ENCODE data around the gene MSMP. TPM values are rescaled to one million over a fixed set of nuclear protein-coding genes. Genes with fewer than 3 reads are reported as not detected.

Gene MSMP, protein sequence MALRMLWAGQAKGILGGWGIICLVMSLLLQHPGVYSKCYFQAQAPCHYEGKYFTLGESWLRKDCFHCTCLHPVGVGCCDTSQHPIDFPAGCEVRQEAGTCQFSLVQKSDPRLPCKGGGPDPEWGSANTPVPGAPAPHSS
- 0.62 TPM in 1 of 2 replicates, not detected in the other for total RNA-seq

DNA sequence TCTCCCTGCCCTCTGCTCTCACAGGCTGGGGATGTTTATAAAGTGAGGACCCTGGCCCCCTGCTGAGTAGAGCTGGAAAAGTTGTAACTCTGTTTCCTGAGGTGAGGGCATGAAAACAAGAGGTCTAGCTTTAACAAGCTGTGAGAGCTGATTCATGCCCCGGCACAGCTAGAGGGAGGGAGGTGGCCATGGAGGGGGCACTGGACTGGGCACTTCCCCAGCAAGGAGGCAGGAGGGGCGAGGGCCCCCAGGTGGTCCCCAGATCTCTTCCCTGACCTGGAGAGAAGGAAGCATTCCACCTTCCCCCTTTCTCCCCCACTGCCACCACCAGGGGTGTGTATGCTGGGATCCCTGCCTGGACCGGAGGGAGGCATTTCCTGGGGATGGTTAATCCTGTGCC lies at the start of gene MSMP:
MSMP (minus strand) TSS at position 13 of the 400 bp plus-strand sequence. CDS start 147 bp downstream, outside the sequence.

DNA sequence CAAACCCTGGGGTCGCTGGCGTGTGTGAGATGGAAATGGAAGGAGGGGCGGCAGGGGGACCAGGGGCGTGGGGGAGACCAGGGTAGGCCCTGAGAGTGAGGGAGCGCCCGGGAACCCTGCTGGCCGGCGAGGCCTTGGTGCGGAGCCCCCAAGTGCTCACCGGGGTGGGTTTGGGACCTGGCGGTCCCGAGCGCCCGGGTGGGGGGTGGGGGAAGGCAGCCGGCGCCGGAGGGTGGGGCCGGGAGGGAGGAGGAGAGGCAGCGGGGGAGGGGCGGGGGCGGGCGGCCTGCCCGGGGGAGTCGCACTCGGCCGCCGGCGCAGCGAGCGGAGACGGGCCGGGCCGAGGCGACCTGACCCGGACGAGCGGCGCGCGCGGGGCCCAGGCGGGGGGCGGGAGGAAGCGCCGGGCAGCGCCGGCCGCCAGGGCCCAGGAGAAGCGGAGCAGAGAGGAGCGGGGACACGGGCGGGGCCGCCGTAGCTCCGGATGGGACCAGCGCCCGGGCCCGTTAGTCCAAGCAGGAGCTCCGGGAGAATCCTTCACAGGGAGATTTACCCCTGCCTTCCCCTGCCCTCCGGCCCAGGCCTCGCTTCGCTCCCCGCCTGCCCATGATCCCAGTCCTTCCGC lies 37.3 kb upstream of the MSMP start, which contains the start of gene NPR2:
NPR2 (plus strand) TSS at position 295 of the 625 bp plus-strand sequence. CDS start 818 bp downstream, outside the sequence.

DNA sequence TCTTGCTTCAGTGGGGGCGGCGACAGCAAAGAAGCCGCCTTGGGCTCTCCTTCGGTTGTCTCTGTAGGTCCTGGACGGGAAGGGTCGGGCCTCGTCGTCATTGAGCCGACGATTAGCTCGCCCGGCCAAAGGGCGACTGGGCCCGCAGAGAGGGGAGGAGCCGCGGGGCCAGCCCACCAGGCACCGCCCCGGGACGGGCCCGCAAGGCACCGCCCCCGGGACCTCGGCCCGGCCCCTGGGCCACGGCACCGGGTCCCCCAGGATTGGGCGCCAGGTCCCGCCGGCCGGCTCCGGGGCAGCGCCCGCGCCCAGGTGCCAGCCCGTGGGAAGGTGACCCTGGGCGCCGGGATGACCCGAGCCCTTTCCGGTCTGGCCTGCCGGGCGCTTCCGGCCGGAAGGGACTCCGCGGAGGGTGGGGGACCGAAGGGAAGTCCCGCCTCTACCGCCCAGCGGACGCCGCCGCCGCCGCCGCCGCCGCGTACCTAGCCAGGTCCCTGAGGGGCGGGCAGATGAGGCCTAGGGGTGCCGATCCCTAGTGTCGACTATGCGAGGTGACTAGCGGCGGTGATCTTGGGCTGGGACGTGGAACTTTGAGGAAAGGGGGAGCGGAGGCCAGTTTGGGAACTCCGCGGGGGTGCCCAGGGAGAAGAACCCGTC lies 5.1 kb downstream of the MSMP start, which contains the start of the genes GBA2 and RGP1:
GBA2 (minus strand) TSS at position 371 of the 657 bp plus-strand sequence. CDS start 524 bp downstream, outside the sequence.
RGP1 (plus strand) TSS at position 430 of the 657 bp plus-strand sequence. CDS start 469 bp downstream, outside the sequence.

DNA sequence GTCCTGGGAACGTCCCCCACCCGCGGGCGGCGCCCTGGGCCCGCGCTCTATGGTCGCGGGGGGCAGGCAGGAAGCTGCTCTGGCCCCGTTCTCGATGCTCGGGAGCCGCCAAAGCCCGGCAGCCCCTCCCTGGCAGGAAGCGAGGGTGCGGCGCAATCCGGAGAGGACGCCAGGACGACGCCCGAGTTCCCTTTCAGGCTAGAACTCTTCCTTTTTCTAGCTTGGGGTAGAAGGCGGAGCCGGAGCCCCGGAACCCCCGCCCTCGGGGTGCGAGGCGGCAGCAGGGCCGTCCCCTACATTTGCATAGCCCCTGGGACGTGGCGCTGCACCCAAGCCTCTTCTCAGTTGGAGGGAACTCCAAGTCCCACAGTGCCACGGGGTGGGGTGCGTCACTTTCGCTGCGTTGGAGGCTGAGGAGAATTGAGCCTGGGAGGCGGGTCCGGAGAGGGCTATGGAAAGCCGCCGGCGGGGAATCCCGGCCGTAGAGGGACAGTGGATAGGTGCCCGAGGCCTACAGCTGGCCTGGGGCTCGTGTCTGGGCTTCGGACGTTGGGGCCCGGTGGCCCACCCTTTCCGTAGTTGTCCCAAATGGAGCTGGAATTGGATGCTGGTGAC lies 21.8 kb downstream of the MSMP start, which contains the start of the genes CREB3 and TLN1:
CREB3 (plus strand) TSS at position 482 of the 615 bp plus-strand sequence; CDS start at position 589, 107 bp downstream.
TLN1 (minus strand) TSS at position 11 of the 615 bp plus-strand sequence. CDS start 6,501 bp downstream, outside the sequence.

Other genes starting within 250 kb of the MSMP start
- 10.2 and 13.1 TPM in 2 replicates for gene TESK1, start 149.0 kb downstream of the MSMP start, total RNA-seq
- gene CD72, start 135.9 kb downstream of the MSMP start, total RNA-seq = 0.87 and 1.2 TPM in 2 replicates
- not detected in 2 replicates for gene SIT1, start 103.3 kb downstream of the MSMP start, total RNA-seq
- 11,544 and 12,668 TPM in 2 replicates for gene RMRP, start 96.3 kb downstream of the MSMP start, total RNA-seq
- 23.6 and 24.0 TPM in 2 replicates for gene CCDC107, start 96.0 kb downstream of the MSMP start, total RNA-seq
- gene ARHGEF39, start 89.1 kb downstream of the MSMP start, total RNA-seq = 0.87 and 4.4 TPM in 2 replicates
- gene CA9, start 80.3 kb downstream of the MSMP start, total RNA-seq = 0.44 and 8.6 TPM in 2 replicates
- 1,069 and 1,713 TPM in 2 replicates for gene TPM2, start 64.4 kb downstream of the MSMP start, total RNA-seq
- gene TLN1, start 22.1 kb downstream of the MSMP start, total RNA-seq = 584 and 593 TPM in 2 replicates
- gene CREB3, start 21.6 kb downstream of the MSMP start, total RNA-seq = 84.7 and 90.6 TPM in 2 replicates
- 27.0 and 27.5 TPM in 2 replicates for gene GBA2, start 5.0 kb downstream of the MSMP start, total RNA-seq
- gene RGP1, start 5.0 kb downstream of the MSMP start, total RNA-seq = 11.1 and 12.6 TPM in 2 replicates
- 27.6 and 32.1 TPM in 2 replicates for gene NPR2, start 37.3 kb upstream of the MSMP start, total RNA-seq
- gene SPAG8, start 58.0 kb upstream of the MSMP start, total RNA-seq = 0.75 and 1.3 TPM in 2 replicates
- gene HINT2, start 60.8 kb upstream of the MSMP start, total RNA-seq = 18.6 and 25.8 TPM in 2 replicates
- gene FAM221B, start 74.5 kb upstream of the MSMP start, total RNA-seq = not detected in 2 replicates
- 2.2 and 4.1 TPM in 2 replicates for gene TMEM8B, start 75.0 kb upstream of the MSMP start, total RNA-seq
- gene OR13J1, start 116.1 kb upstream of the MSMP start, total RNA-seq = not detected in 2 replicates
- gene HRCT1, start 151.9 kb upstream of the MSMP start, total RNA-seq = 0.11 and 0.25 TPM in 2 replicates
- gene SPAAR, start 155.2 kb upstream of the MSMP start, total RNA-seq = under 0.01 TPM in 1 of 2 replicates, not detected in the other
- gene OR2S2, start 203.9 kb upstream of the MSMP start, total RNA-seq = 0.12 and 0.22 TPM in 2 replicates